Ascending aorta (tissue), 2 donors: Measurements from ENCODE around the gene ITIH6. TPM values are rescaled to one million over a fixed set of nuclear protein-coding genes. Genes with fewer than 3 reads are reported as not detected.
"Not testable (repeated sequence)": the region's sequence is repeated elsewhere in the genome, so short reads cannot be mapped to it uniquely, and the experiment has no call there.

ENCODE experiments used
- DNase-seq, 2 donors: peaks; one replicate each; pipeline ENCODE4 v3.0.0-alpha.2; 2019; ENCODE audit warnings: low spot score in 2 of 2
- H3K27ac ChIP-seq, 2 donors: fragments of 200-600 bp; sonication (generic); one replicate each; pipeline ENCODE4 v1.5.1; 2016 to 2017; ENCODE audit warnings: mild to moderate bottlenecking in 1 of 2
- H3K27me3 ChIP-seq: fragments of 200-600 bp; sonication (generic); one replicate; pipeline ENCODE4 v1.5.1; 2017
- H3K36me3 ChIP-seq, 2 donors: fragments of 200-600 bp; sonication (generic); one replicate each; pipeline ENCODE4 v1.5.1; 2016
- H3K4me1 ChIP-seq, 2 donors: fragments of 200-600 bp; sonication (generic); one replicate each; pipeline ENCODE4 v1.5.1; 2016 to 2017; ENCODE audit warnings: mild to moderate bottlenecking in 1 of 2
- H3K4me3 ChIP-seq, 2 donors: fragments of 200-600 bp; sonication (generic); one replicate each; pipeline ENCODE4 v1.5.1; 2016 to 2017; ENCODE audit warnings: mild to moderate bottlenecking in 1 of 2
- H3K9me3 ChIP-seq, 2 donors: fragments of 200-600 bp; sonication (generic); one replicate each; pipeline ENCODE4 v1.5.1; 2016
- CTCF ChIP-seq, 3 experiments: fragments of 200-600 bp in 2 of 3; fragments of 450-650 bp in 1 of 3; sonication (generic) in 2 of 3; IDR thresholded peaks; one replicate each; pipeline ENCODE4 v1.5.1; 2016 to 2019; ENCODE audit warnings: antibody characterized with exemption in 3 of 3, mild to moderate bottlenecking in 1 of 3, moderate library complexity in 1 of 3
- intact Hi-C: fragments of 100-400 bp; cut with DNase I; formaldehyde crosslinking; loops from one replicate; pipeline ENCODE4 v1.15.1; 2023
- total RNA-seq: library from RNA; depleted of rRNA; stranded (reverse); fragments of >200 nt; gene quantifications from one replicate; pipeline ENCODE4 v1.1.0, GENCODE V29; 2016

ITIH6 gene, protein sequence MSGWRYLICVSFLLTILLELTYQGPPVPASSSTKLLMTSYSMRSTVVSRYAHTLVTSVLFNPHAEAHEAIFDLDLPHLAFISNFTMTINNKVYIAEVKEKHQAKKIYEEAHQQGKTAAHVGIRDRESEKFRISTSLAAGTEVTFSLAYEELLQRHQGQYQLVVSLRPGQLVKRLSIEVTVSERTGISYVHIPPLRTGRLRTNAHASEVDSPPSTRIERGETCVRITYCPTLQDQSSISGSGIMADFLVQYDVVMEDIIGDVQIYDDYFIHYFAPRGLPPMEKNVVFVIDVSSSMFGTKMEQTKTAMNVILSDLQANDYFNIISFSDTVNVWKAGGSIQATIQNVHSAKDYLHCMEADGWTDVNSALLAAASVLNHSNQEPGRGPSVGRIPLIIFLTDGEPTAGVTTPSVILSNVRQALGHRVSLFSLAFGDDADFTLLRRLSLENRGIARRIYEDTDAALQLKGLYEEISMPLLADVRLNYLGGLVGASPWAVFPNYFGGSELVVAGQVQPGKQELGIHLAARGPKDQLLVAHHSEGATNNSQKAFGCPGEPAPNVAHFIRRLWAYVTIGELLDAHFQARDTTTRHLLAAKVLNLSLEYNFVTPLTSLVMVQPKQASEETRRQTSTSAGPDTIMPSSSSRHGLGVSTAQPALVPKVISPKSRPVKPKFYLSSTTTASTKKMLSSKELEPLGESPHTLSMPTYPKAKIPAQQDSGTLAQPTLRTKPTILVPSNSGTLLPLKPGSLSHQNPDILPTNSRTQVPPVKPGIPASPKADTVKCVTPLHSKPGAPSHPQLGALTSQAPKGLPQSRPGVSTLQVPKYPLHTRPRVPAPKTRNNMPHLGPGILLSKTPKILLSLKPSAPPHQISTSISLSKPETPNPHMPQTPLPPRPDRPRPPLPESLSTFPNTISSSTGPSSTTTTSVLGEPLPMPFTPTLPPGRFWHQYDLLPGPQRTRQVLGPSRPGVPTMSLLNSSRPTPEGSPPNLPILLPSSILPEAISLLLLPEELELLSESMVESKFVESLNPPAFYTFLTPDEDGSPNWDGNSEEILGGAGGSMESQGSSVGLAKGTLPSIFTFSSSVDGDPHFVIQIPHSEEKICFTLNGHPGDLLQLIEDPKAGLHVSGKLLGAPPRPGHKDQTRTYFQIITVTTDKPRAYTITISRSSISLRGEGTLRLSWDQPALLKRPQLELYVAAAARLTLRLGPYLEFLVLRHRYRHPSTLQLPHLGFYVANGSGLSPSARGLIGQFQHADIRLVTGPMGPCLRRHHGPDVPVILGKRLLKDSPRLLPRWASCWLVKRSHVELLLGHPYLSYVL
- not detected for total RNA-seq

- H3K27me3 ChIP-seq = no peaks in the 10 kb centered on the region
- no peaks in the 10 kb centered on the region for H3K9me3 ChIP-seq
- H3K4me1 ChIP-seq = no peaks in the 10 kb centered on the region
- no peak within 1 kb of the TSS for H3K27ac ChIP-seq
- H3K36me3 ChIP-seq = no peaks in the 10 kb centered on the region
- no peak within 1 kb of the TSS for H3K4me3 ChIP-seq
- intact Hi-C loops = no loop called here
- no peak for DNase-seq
- no peak for TF ChIP-seq CTCF (IDR thresholded peaks at IDR 0.05)
Observed at GRCh38 chrX:54798137-54798536, at the start of gene ITIH6. Gene ITIH6 (minus strand): TSS chrX:54798255. CDS start chrX:54798210, 45 bp downstream.

- H3K27ac ChIP-seq, DNase-seq, H3K27me3 ChIP-seq, H3K9me3 ChIP-seq, H3K36me3 ChIP-seq, H3K4me1 ChIP-seq, H3K4me3 ChIP-seq, intact Hi-C loops: not testable (repeated sequence)
Observed at GRCh38 chrX:54847700-54848099, 49.6 kb upstream of the ITIH6 start.

- no peak for DNase-seq
- Histone ChIP-seq H3K36me3 (no peaks in the 10 kb centered on the region), H3K27me3 (no peaks in the 10 kb centered on the region), H3K4me3 (no peak overlapping the region), H3K27ac (no peak overlapping the region), H3K4me1 (no peaks in the 10 kb centered on the region), H3K9me3 (no peaks in the 10 kb centered on the region)
- TF ChIP-seq CTCF (IDR thresholded peaks at IDR 0.05) = no peak
- intact Hi-C loops = no loop called here
Observed at GRCh38 chrX:54843050-54843449, 45.0 kb upstream of the ITIH6 start.

DNA sequence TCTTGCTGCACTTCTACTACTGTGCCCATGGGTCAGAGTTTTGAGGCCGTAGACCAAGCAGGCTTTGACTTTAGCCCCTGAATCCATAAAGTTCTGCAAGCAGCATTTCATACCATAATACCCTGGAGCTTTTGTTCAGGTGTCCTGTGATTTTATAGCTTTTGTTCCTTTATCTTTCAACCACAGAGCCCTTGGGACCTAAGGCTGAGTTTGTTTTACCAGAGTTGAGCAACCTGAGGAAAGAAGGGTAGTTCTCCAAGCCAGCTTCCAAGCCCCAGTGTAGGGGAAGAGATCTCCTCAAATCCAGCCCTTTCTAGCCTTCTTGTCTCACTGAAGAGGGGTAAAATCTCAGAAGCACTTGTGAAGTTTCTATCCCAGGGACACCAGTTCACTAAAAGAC, 44.6 kb upstream of the ITIH6 start:
- H3K36me3 ChIP-seq = no peaks in the 10 kb centered on the region
- no peaks in the 10 kb centered on the region for H3K9me3 ChIP-seq
- H3K27me3 ChIP-seq = no peaks in the 10 kb centered on the region
- no peaks in the 10 kb centered on the region for H3K4me1 ChIP-seq
- H3K27ac ChIP-seq = no peak overlapping the region
- intact Hi-C loops = no loop called here
- TF ChIP-seq CTCF (IDR thresholded peaks at IDR 0.05) = no peak
- no peak overlapping the region for H3K4me3 ChIP-seq
- no peak for DNase-seq

DNA sequence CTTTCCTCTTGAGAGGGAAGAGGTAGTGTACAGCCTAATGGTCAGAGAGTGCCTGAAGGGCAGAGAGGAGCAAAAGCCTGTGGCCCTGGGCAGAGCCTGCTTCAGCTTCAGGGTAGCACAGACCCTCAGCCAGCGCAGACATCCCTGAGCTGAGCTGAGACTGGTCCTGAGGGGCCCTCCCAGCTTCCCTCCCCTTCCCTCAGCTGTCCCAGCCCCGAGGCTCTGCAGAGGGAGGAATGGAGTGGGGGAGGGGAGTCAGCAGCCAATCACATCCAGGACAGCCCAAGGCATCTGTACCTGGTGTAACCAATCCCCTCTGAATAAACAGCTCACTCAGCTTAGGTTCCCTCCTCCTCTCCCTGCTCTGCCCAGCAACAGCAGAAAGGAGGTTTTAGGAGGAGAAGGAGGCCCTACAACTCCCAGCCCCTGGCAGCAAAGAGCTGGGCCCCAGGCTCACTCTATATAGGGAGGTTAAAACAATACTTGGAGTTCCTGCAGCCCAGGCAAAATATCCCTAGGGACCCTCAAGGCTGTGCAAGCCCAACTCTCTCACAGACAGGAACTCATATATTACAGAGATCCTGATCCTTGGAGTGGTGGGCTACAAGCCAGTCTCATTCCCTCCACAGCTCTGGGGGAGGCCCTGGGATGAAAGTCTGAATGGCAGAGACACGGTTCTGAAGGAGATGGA, 43.3 kb upstream of the ITIH6 start:
- H3K4me3 ChIP-seq, H3K4me1 ChIP-seq, H3K9me3 ChIP-seq, H3K27me3 ChIP-seq, H3K27ac ChIP-seq, intact Hi-C loops, H3K36me3 ChIP-seq, DNase-seq: not testable (repeated sequence)

GRCh38 chrX:54838583-54838982, 40.5 kb upstream of the ITIH6 start:
- H3K9me3 ChIP-seq = no peaks in the 10 kb centered on the region
- TF ChIP-seq CTCF (IDR thresholded peaks at IDR 0.05) = no peak
- no peak overlapping the region for H3K27ac ChIP-seq
- no peaks in the 10 kb centered on the region for H3K27me3 ChIP-seq
- H3K4me3 ChIP-seq = no peak overlapping the region
- H3K4me1 ChIP-seq = no peaks in the 10 kb centered on the region
- intact Hi-C loops = no loop called here
- no peak for DNase-seq
- no peaks in the 10 kb centered on the region for H3K36me3 ChIP-seq
